Thyroid gland (tissue), 4 donors: ENCODE measurements around the gene ARF4. TPM values are rescaled to one million over a fixed set of nuclear protein-coding genes. Genes with fewer than 3 reads are reported as not detected.

Experiments
- DNase-seq, 2 donors: peaks; one replicate each; pipeline ENCODE4 v3.0.0-alpha.2; 2019
- H3K27ac ChIP-seq, 3 donors: fragments of 200-600 bp; sonication (generic); 1 replicate in 2 of 3; 2 replicates in 1 of 3; pipeline ENCODE4 v1.5.1; 2016 to 2019; ENCODE audit warnings: mild to moderate bottlenecking in 1 of 3, moderate library complexity in 1 of 3
- H3K27me3 ChIP-seq: fragments of 200-600 bp; sonication (generic); one replicate; pipeline ENCODE4 v1.5.1; 2019
- H3K36me3 ChIP-seq, 2 donors: fragments of 200-600 bp; sonication (generic); one replicate each; pipeline ENCODE4 v1.5.1; 2016 to 2019
- H3K4me1 ChIP-seq, 2 donors: fragments of 200-600 bp; sonication (generic); one replicate each; pipeline ENCODE4 v1.5.1; 2017 to 2019
- H3K4me3 ChIP-seq, 3 donors: fragments of 200-600 bp; sonication (generic); replicated peaks in 1 of 3; 1 replicate in 2 of 3; 2 replicates in 1 of 3; pipeline ENCODE4 v1.5.1; 2016; ENCODE audit warnings: mild to moderate bottlenecking in 1 of 3
- H3K9me3 ChIP-seq: fragments of 200-600 bp; sonication (generic); one replicate; pipeline ENCODE4 v1.5.1; 2017
- CTCF ChIP-seq, 6 experiments: fragments of 200-600 bp in 3 of 6; fragments of 450-650 bp in 3 of 6; sonication (generic) in 3 of 6; IDR thresholded peaks; one replicate each; pipeline ENCODE4 v1.5.1; 2016 to 2019; ENCODE audit warnings: antibody characterized with exemption in 6 of 6, mild to moderate bottlenecking in 2 of 6, inconsistent platforms in 1 of 6, moderate library complexity in 1 of 6
- POLR2A ChIP-seq, 2 donors: fragments of 450-650 bp; IDR thresholded peaks; one replicate each; pipeline ENCODE4 v1.6.1; 2017; ENCODE audit warnings: antibody characterized with exemption in 2 of 2, mild to moderate bottlenecking in 2 of 2, moderate library complexity in 1 of 2
- whole genome bisulfite sequencing, 2 donors: methylation state at CpG; one replicate each; pipeline ENCODE4 v1.1.5; 2017; 5-methylcytosine and 5-hydroxymethylcytosine counted together
- intact Hi-C: fragments of 100-400 bp; cut with DNase I; formaldehyde crosslinking; loops from one replicate; pipeline ENCODE4 v1.15.1; 2023
- total RNA-seq, 4 donors: library from RNA; depleted of rRNA; stranded (reverse); fragments of >200 nt; gene quantifications; one replicate each; pipeline ENCODE4 v1.2.3, GENCODE V29; 2016

ARF4 gene
- total RNA-seq, 4 donors from 2014 or later: 125 to 195 (median 159) TPM

DNA sequence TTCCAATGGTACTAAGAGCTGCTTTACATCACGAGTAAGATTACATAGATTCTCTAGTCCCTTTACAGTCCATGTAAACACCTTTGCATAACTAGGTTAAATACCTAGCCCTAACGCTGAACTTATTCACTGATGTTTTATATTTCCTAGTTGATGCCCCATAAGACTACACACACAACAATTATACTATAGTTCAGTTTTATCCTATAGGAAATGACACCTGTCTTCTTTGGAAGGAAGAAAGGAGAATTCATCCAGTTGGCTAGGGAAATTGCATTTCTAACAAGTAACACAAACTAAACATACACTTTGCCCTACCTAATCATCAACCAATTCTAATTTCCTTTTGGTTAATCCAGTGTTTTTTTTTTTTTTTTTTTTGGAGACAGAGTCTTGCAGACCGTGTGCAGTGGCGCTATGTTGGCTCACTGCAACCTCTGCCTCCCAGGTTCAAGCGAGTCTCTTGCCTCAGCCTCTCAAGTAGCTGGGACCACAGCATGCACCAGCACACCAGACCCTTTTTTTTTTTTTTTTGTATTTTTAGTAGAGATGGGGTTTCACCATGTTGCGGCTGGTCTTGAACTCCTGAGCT is 27.2 kb downstream of the ARF4 start:
- intact Hi-C loops: no loop called here
- TF ChIP-seq CTCF (IDR thresholded peaks at IDR 0.05) (no peak), POLR2A (IDR thresholded peaks at IDR 0.05) (no peak)
- Histone ChIP-seq H3K36me3 (peaks cover 34 to 40% of the 10 kb centered on the region in 2 donors), H3K27ac (no peak overlapping the region), H3K9me3 (no peaks in the 10 kb centered on the region), H3K4me3 (no peak overlapping the region), H3K27me3 (no peaks in the 10 kb centered on the region), H3K4me1 (no peaks in the 10 kb centered on the region)
- no peak for DNase-seq
- WGBS, 2 donors: 78% methylated on average over 6 of the region's 6 CpGs

GRCh38 chr3:57559526-57559925 is 37.6 kb downstream of the ARF4 start:
- no peak overlapping the region for H3K4me3 ChIP-seq
- no peaks in the 10 kb centered on the region for H3K27me3 ChIP-seq
- peaks cover 6 to 10% of the 10 kb centered on the region in 2 donors for H3K36me3 ChIP-seq
- TF ChIP-seq POLR2A (IDR thresholded peaks at IDR 0.05) (no peak), CTCF (IDR thresholded peaks at IDR 0.05) (no peak)
- DNase-seq: no peak
- intact Hi-C loops: loop anchor here (10.0 kb wide), 1 partner anchor 195 kb away; the partner anchor contains the start of gene SLMAP
- peaks cover 19 to 25% of the 10 kb centered on the region in 2 donors for H3K4me1 ChIP-seq
- H3K9me3 ChIP-seq: no peaks in the 10 kb centered on the region
- H3K27ac ChIP-seq: no peak overlapping the region
- 91 to 98% methylated on average over 1 of the region's 1 CpG for WGBS, 2 donors

DNA sequence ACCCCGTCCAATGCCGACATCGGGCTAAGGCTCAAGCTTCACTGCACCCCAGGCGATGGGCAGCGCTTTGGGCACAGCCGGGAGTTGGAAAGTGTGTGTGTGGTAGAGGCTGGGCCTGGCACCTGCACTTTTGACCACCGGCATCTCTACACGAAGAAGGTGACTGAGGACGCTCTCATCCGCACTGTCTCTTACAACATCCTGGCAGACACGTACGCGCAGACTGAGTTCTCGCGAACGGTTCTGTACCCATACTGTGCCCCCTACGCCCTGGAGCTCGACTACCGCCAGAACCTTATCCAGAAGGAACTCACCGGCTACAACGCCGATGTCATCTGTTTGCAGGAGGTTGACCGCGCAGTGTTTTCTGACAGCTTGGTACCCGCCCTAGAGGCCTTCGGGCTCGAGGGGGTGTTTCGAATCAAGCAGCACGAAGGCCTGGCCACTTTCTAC is 40.0 kb downstream of the ARF4 start:
- Histone ChIP-seq H3K27ac (peak overlapping the region in 2 of 3 donors; percentile 83 to 89), H3K4me3 (peak overlapping the region; percentile 52 to 81 (median 67)), H3K4me1 (peaks cover 19 to 25% of the 10 kb centered on the region in 2 donors), H3K36me3 (peaks cover 6 to 10% of the 10 kb centered on the region in 2 donors), H3K27me3 (no peaks in the 10 kb centered on the region), H3K9me3 (no peaks in the 10 kb centered on the region)
- 1 to 2% methylated on average over 24 to 28 of the region's 29 CpGs for WGBS, 2 donors
- TF ChIP-seq CTCF (IDR thresholded peaks at IDR 0.05) (no peak), POLR2A (IDR thresholded peaks at IDR 0.05) (no peak)
- peak in 1 of 2 donors; percentile 14 for DNase-seq
- intact Hi-C loops: loop anchor here (10.0 kb wide), 1 partner anchor 198 kb away; the partner anchor contains the start of gene SLMAP

GRCh38 chr3:57556459-57557084 is 40.6 kb downstream of the ARF4 start:
- H3K4me3 ChIP-seq: peak overlapping the region; percentile 52 to 81 (median 67)
- intact Hi-C loops: loop anchor here (10.0 kb wide), 1 partner anchor 198 kb away; the partner anchor contains the start of gene SLMAP
- peak overlapping the region; percentile 83 to 98 (median 89) for H3K27ac ChIP-seq
- 0 to 1% methylated on average over 17 to 23 of the region's 54 CpGs for WGBS, 2 donors
- TF ChIP-seq CTCF (IDR thresholded peaks at IDR 0.05): no peak
- no peak for TF ChIP-seq POLR2A (IDR thresholded peaks at IDR 0.05)
- peaks cover 6 to 7% of the 10 kb centered on the region in 2 donors for H3K36me3 ChIP-seq
- DNase-seq: peak in 1 of 2 donors; percentile 32
- H3K27me3 ChIP-seq: no peaks in the 10 kb centered on the region
- H3K9me3 ChIP-seq: no peaks in the 10 kb centered on the region
- H3K4me1 ChIP-seq: peaks cover 19 to 25% of the 10 kb centered on the region in 2 donors
